ENCODE measurements around the gene BCAS3.
"Not testable (repeated sequence)": the region's sequence is repeated elsewhere in the genome, so short reads cannot be mapped to it uniquely, and the experiment has no call there.

Gene BCAS3

DNA sequence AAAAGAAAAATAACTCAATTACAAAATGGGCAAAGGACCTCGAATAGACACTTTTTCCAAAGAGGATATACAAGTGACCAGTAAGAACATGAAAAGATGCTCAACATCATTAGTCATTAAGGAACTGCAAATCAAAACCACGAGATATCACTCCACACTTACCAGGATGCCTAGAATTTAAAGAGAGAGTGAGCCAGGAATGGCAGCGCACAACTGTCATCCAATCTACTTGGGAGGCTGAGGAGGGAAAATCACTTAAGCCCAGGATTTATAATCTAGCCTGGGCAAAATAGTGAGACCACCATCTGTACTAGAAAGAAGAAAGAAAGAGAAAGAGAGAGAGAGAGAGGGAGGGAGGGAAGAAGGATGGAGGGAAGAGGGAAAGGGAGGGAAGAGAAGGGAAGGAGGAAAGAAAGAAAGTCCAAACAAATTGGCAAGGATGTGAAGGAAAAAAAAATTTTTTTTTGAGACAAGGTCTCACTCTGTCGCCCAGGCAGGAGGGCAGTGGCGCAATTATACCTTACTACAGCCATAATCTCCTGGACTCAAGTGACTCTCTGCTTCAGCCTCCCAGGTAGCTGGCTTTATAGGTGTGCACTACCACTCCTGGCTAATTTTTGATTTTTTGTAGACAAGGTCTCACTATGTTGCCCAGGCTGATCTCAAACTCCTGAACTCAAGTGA is 744.6 kb downstream of the BCAS3 start:
- no peak for DNase-seq (ENCODE audit: low read depth)

DNA sequence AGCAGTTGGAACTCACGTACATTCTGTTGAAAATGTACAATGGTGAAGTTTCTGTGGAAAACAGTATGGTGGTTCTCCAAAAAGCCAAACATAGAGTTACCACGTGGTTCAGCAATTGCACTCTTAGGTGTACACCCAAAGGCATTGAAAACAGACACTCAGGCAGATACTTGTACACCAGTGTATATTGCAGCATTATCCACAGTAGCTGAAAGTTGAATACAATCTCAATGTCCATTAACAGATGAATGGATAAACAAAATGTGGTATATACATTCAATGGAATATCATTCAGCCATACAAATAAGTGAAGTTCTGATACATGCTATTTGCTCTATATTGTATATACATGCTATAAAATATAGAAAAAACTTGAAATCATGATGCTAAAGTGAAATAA is 745.2 kb downstream of the BCAS3 start:
- no peak for DNase-seq (ENCODE audit: low read depth)

DNA sequence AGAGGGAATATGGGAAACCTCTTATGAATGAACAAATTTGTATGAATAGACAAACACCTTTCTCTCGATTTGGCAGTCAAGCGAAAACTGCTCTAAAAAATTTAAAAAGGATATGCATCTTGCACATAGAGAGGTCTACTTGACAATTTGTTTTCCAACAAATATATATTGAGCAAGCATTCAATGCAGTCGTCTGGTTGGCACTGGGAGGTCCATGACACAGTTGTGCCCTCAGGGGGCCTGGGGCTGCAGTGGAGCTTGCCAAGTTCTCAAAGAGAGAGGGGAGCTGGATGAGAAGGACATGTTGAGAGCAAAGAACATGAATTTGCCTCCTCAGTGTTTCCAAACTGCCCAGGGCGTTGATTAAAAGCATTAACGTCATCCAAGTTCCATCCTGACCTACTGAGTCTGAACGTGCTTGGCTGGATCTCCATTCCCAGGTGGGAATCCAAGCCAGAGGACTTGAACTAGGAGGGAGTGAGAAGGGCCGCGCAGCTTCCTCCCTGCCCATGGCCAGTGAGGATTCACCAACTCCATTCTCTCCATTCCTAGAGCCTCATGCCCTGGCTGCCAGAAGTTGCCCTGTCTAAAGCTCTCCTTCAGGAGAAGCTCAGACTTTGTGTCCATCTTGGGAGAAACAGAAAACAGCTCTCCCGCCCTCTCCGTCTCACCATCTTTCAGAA is 746.5 kb downstream of the BCAS3 start:
- DNase-seq (ENCODE audit: low read depth), result no peak

DNA sequence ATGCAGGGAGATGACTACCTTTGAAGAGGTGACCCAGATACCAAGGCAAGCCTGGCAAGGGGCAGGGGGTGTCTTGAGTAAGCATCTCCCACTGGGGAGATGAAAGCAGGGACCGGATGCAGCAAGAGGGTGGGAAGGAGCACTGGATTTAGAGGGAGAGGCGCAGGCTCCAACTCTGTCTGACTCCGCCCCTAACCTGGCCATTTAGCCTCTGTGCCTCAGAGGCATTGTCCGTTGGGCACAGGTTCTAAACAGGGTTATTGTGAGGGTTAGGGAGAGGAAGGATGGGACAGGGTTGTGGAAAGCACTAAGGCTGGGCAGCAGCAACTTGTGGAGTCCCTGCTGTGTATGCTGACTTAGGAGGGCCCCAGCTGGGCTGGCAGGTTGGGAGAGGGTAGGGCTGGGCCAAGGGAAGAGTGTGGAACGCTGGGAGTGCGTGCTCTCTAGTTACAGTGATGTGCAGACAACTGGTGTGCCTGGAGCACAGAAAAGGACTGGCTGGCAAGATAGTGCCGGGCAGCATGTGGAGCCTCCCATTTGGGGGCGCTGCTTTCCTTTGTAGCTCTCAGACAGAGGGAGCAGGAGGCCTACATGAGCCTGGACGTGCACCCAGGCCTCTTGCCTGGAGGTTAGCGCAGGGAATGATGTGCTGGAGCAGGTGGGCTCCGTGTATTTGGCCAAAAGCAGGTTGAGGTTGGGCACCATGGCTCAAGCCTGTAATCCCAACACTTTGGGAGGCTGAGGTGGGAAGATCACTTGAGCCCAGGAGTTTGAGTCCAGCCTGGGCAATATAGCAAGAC is 748.2 kb downstream of the BCAS3 start:
- DNase-seq (ENCODE audit: low read depth), result no peak

DNA sequence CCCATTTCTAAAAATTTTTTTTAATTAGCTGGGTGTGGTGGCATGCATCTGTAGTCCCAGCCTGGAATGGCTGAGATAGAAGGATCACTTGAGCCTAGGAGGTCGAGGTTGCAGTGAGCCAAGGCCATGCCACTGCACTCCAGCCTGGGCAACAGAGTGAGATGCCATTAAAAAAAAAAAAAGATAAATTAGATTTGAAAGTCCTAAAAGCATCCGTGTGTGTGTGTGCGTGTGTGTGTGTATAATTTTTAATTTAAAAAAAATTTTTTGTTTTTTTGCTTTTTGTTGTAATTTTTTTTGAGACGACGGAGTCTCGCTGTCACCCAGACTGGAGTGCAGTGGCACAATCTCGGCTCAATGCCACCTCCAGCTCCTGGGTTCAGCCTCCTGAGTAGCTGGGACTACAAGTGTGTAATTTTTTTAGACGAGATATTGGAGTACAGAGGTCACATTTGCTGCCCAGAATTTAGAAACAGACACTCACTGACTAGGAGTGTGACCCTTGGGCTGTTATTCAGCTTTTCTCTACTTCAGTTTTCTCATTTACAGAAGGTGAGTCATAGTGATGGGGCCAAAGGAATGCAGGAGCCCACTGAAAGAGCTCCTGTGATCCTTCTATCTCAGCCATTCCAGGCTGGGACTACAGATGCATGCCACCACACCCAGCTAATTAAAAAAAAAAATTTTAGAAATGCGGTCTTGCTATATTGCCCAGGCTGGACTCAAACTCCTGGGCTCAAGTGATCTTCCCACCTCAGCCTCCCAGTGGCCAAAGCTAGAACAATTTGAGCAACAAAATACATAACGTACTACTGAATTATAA is 749.0 kb downstream of the BCAS3 start:
- no peak for DNase-seq (ENCODE audit: low read depth)

DNA sequence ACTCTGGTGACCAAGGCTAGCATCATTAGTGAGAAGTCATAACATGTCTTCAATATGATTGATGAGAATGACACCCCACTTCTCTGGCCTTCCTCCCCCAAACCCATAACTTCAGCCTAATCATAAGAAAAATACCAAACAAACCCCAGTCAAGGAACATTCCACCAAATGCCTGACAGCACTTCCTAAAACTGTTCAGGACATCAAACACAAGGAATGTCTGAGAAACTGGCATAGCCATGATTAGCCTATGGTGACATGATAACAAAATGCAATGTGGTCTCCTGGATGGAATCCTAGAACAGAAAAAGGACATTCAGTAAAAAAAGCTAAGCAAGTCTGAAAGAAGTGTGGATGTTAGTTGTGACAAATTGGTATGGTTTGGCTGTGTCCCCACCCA is 749.9 kb downstream of the BCAS3 start:
- DNase-seq (ENCODE audit: low read depth), result no peak

DNA sequence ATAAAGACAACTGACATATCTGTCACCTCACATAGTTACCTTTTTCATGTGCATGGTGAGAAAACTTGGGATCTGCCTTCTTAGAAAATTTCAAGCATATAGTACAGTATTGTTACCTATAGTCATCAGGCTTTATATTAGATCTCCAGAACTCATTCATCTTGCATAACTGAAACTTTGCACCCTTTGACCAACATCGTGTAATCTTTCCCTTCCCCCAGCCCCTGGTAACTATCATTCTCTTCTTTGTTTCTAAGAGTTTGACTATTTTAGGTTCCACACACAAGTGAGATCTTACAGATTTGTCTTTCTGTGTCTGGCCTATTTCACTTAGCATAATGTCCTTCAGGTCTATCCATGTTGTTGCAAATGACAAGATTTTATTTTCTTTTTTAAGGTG is 751.6 kb downstream of the BCAS3 start:
- DNase-seq (ENCODE audit: low read depth), result no peak

DNA sequence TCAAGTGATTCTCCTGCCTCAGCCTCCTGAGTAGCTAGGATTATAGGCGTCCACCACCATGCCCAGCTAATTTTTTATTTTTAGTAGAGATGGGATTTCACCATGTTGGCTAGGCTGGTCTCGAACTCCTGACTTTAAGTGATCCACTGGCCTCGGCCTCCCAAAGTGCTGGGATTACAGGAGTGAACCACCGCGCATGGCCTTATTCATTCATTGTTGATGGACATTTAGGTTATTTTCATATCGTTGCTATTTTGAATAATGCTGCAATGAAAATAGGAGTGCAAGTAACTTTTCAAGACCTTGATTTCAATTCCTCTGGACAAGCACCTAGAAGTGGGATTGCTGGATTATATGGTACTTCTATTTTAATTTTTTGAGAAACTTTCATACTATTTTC is 752.2 kb downstream of the BCAS3 start:
- DNase-seq (ENCODE audit: low read depth), result not testable (repeated sequence)

DNA sequence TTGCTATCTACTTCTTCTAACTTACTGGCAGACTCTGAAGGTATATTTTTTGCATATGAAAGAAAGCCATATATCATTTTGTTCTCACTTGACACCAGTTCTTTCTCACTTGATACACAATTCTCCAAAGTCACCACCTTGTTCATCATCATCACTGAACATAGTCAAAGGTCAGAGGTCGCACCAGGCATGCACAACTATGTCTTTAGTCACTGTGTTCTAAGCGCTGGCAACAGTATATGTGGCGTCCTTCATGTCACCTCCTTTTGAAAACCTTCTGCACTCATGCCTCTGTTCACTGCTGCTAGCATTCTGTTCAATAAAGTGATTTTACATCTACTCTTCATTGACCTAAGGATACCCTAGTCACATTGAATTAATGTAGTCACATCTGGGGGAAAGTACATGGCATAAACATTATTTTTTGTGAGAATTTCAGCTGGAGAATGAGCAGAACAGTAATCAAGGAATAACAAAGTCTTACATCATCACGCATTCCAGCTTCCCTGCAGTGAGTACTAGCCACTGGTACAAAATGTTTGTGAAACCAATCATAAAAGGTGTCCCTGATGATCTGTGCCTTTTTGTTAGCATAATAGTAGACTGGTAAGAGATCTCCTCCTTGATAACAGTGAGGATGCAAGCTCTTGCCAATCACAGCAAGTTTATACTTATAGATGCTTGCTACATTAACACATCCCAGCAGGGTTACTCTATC is 754.1 kb downstream of the BCAS3 start:
- no peak for DNase-seq (ENCODE audit: low read depth)

DNA sequence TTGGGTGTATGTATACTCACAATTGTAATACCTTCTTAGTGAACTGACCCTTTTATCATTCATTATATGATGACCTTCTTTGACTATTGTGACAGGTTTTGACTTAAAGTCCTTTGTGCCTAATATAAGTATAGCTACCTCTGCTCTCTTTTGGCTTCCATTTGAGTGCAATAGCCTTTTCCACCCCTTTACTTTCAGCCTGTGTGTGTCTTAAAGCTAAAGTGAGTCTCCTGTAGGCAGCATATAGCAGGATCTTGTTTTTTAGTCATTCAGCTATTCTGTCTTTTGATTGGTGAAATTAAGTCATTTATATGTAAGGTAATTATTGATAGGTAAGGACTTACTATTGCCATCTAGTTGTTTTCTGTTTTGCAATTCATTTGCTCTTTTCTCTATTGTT is 758.6 kb downstream of the BCAS3 start:
- no peak for DNase-seq (ENCODE audit: low read depth)

DNA sequence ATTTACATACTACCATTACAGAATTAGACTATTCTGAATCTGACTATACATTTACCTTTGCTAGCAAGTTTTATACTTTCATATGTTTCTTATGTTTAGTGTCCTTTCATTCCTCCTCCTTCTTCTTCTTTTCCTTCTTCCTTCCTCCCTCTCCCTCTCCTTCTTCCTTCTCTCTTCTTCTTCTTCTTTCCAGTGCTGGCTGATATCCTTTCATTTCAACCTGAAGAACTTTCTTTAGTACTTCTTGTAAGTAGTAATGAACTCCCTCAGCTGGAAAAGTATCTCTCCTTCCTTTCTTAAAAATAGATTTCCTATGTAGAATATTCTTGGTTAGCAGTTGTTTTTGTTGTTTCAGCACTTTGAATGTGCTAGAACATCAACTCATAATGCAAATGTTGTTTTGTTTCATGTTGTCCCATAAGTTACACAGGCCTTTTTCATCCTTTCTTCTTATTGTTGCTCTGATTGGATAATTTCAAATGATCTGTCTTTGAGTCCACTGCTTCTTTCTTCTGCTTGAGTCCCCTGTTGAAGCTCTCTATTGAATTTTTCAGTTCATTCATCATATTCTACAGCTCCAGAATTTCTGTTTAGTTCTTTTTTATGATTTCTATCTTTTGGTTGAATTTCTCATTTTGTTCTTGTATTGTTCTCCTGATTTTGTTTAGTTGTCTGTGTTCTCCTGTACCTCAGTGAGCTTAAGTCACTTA is 759.5 kb downstream of the BCAS3 start:
- no peak for DNase-seq (ENCODE audit: low read depth)

DNA sequence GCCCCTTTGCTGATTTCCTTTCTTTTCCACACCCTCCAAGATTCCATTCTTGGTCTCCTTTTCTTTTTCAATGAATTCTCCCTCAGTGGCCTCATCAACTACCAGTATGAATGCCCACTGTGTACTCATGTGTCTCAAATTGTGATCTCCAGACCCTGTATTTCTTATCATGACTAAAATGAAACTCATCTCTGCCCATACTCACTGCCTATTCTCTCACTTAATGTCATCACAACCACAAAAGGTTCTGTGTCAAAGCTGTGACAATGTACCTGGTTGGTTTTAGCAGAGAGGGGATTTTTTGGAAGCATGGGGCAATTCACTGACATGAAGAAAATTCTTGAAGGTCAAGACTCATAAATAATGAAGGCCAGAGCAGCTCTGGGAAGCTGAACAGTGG is 763.0 kb downstream of the BCAS3 start:
- DNase-seq (ENCODE audit: low read depth), result no peak

DNA sequence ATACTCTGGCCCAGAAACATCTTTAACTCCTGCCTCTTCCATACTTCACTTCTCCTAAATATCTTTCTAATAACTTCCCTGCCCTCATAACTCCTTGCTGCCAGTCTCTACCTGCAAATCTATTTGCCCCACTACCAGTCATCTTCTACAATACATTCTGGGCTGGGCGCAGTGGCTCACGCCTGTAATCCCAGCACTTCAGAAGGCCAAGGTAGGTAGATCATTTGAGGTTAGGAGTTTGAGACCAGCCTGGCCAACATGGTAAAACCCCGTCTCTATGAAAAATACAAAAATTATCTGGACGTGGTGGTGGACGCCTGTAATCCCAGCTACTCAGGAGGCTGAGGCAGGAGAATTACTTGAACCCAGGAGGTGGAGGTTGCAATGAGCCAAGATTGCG is 763.9 kb downstream of the BCAS3 start:
- not testable (repeated sequence) for DNase-seq (ENCODE audit: low read depth)

DNA sequence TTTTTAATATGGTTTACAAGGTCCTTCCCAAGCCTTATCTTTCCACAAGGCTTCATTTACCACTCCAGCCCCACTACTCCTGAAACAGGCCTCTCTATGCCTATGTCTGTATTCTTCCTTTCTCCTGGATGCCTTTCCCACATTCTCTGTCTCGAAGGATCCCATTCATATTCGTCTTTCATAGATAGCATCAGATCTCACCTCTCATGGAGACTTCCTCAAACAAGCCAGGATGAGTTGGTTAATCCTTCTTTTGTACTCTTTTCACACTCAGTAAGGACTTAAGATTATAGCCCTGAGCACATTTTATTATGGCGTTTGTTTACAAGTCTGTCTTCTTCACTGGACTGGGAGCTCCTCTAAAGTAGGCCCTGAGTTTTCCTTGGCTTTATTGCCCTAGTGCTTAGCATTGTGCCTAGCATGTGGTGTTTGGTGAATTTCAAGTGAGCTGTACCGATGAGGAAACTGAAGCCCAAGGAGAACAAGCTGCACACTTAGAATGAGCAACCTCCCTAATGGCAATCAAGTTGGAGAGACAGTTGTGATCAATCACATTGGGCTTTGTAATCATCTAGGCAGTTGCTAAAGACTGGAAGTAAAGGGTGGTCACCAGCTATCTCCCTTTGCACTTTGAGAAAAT is 764.6 kb downstream of the BCAS3 start:
- DNase-seq (ENCODE audit: low read depth), result no peak

Data from HS-27A (cell line).